IPS DF 6.9 (cell line): ENCODE measurements around the gene F10.
"Not testable (repeated sequence)": the region's sequence is repeated elsewhere in the genome, so short reads cannot be mapped to it uniquely, and the experiment has no call there.

Experiments used
- DNase-seq: peaks from one replicate; pipeline ENCODE4 v3.0.0-alpha.2; 2013; ENCODE audit warnings: low read depth, low spot score
- H3K27ac ChIP-seq: one replicate; pipeline ENCODE4 v1.5.1; 2013; ENCODE audit warnings: low read length, control low read depth
- H3K27me3 ChIP-seq: 2 replicates; pipeline ENCODE4 v1.6.1; 2013; ENCODE audit warnings: mild to moderate bottlenecking, low read length; ENCODE audit not compliant: control insufficient read depth, insufficient read depth
- H3K36me3 ChIP-seq: 2 replicates; pipeline ENCODE4 v1.6.1; 2013; ENCODE audit warnings: low read length; ENCODE audit not compliant: control insufficient read depth, insufficient read depth
- H3K4me1 ChIP-seq: 2 replicates; pipeline ENCODE4 v1.6.1; 2013; ENCODE audit warnings: low read length; ENCODE audit not compliant: control insufficient read depth, insufficient read depth
- H3K4me3 ChIP-seq: 2 replicates; pipeline ENCODE4 v1.5.1; 2013; ENCODE audit warnings: mild to moderate bottlenecking, low read length
- H3K9me3 ChIP-seq: 2 replicates; pipeline ENCODE4 v1.6.1; 2013; ENCODE audit warnings: low read length, inconsistent platforms; ENCODE audit not compliant: control insufficient read depth, insufficient read depth
- WGBS: extraction: QIAGEN DNeasy Blood & Tissue Kit; methylation state at CpG from one replicate; pipeline ENCODE4 v1.1.7; 2013; ENCODE audit warnings: mixed read lengths, missing lambda C conversion rate; ENCODE audit not compliant: insufficient read length, insufficient coverage; 5-methylcytosine and 5-hydroxymethylcytosine counted together

F10 gene

DNA sequence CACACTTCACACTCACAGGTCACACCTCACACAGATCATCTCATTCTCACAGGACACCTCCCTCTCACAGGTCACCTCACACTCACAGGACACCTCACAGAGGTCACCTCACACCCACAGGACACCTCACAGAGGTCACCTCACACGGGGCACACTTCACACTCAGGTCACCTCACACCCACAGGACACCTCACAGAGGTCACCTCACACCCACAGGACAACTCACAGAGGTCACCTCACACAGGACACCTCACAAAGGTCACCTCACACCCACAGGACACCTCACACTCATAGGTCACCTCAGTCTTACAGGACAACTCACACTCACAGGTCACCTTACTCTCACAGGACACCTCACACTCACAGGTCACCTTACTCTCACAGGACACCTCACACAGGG lies 10.1 kb upstream of the F10 start:
- not testable (repeated sequence) for DNase-seq, H3K36me3 ChIP-seq, H3K4me1 ChIP-seq, H3K4me3 ChIP-seq, H3K9me3 ChIP-seq, H3K27ac ChIP-seq
- peaks cover 26% of the 10 kb centered on the region; the same call in 1 of the 2 replicates for H3K27me3 ChIP-seq
- whole genome bisulfite sequencing, result no CpG with 5 or more reads among the region's 1 CpG

DNA sequence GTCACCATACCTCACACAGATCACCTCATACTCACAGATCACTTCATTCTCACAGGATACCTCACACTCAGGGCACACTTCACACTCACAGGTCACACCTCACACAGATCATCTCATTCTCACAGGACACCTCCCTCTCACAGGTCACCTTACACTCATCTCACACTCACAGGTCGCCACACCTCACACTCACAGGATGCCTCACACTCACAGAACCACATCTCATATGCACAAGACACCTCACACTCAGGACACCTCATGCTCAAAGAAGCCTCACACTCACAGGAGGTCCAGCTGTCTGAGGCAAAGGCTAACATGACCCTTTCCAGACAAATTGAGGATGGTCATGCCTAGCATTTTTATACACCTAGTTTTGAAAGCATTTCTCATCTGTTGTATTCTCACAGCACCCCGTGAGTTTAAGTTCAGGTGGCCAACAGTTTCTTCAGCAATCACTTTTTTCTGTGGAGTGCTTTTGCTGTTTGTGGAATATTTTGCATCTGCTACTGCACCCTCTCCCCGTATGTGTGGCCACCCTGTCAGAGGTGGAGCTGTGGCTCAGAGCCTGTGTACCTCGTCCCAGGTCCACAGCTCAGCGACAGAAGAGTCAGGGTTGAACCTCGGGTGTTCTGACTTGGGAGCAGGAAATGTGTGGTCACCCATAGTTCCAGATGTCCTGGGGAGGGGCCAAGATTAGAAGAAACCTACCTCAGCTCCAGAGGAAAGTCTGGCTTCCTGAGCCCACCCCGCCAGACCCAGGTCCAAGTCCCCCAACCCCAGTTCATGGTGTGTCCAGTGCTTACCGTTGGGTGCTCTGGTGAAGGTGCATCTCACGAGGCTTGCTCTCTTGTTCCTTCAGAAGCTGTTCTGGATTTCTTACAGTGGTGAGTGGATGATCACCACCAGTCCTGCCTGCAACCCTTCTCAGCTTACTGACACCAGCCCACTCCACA lies 9.4 kb upstream of the F10 start:
- H3K36me3 ChIP-seq, result peaks cover 3% of the 10 kb centered on the region; the same call in 1 of the 2 replicates
- no peak overlapping the region for H3K27ac ChIP-seq
- H3K4me1 ChIP-seq, result peaks cover 5% of the 10 kb centered on the region; the same call in 1 of the 2 replicates
- H3K9me3 ChIP-seq, result no peaks in the 10 kb centered on the region
- peaks cover 26% of the 10 kb centered on the region; the same call in 1 of the 2 replicates for H3K27me3 ChIP-seq
- no peak for DNase-seq
- no peak overlapping the region for H3K4me3 ChIP-seq
- no CpG with 5 or more reads among the region's 9 CpGs for WGBS

DNA sequence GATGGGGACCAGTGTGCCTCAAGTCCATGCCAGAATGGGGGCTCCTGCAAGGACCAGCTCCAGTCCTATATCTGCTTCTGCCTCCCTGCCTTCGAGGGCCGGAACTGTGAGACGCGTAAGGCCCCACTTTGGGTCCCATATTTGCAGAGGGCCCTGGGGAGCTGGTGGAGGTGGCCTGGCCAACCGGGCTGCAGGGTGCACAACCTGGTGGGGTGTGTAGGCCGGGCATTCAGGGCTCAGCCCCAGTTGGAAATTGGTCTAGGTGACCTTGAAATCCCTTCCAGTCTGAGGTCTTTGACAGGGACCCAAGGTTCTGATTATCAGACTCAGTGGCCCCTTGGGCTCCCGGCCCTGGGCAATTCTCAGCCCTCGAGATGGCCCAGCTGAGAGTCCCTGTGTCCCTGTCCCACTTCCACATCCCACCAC lies 8.7 kb upstream of the F10 start:
- Histone ChIP-seq H3K4me3 (no peak overlapping the region), H3K36me3 (peaks cover 3% of the 10 kb centered on the region; the same call in 1 of the 2 replicates), H3K27ac (no peak overlapping the region), H3K4me1 (peaks cover 5% of the 10 kb centered on the region; the same call in 1 of the 2 replicates), H3K27me3 (peaks cover 26% of the 10 kb centered on the region; the same call in 1 of the 2 replicates), H3K9me3 (no peaks in the 10 kb centered on the region)
- WGBS, result no CpG with 5 or more reads among the region's 8 CpGs
- no peak for DNase-seq

DNA sequence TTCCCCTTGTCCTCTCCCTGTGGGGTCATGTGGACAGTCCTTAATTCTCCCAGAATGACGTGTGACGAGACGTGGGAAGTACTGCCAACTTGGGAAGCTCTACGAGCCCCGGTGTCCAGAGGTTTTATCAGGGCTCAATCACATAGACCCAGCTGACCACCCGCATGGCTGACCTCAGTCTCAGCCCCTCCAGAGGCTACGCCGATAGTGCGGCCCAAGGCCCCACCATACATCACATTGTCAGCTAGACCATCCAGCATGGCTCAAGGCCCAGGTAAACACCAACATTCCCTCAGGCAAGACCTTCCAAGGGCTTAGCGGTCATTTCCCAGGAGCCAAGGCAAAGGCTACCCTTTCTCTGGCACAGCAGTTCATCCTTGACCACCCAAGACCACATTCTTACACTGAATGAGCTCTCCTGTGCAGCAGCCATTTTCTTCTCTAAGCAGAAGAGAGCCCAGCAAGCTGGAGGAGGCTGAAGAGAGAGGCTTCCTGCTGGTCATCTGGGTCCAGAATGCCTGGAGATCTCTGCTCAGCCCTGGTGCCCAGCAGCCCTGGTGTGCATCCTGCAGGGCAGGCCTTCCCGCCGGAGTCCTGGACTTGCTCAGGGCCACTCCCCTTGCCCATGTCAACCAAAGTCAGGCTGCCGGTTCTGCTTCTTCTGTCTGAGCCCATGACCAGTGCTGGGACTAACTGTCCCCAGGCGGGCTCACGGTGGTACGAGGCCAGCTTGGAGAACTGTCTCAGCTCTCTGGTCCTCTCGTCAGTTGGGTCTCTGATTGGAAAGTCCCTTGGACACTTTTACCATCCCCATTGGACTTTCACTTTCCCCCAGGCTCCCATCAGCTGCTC lies 7.9 kb upstream of the F10 start:
- Histone ChIP-seq H3K9me3 (no peaks in the 10 kb centered on the region), H3K27me3 (peaks cover 18% of the 10 kb centered on the region; the same call in 1 of the 2 replicates), H3K27ac (no peak overlapping the region), H3K4me3 (no peak overlapping the region), H3K4me1 (peaks cover 3% of the 10 kb centered on the region; the same call in 1 of the 2 replicates), H3K36me3 (peaks cover 3% of the 10 kb centered on the region; the same call in 1 of the 2 replicates)
- no CpG with 5 or more reads among the region's 17 CpGs for WGBS
- no peak for DNase-seq

DNA sequence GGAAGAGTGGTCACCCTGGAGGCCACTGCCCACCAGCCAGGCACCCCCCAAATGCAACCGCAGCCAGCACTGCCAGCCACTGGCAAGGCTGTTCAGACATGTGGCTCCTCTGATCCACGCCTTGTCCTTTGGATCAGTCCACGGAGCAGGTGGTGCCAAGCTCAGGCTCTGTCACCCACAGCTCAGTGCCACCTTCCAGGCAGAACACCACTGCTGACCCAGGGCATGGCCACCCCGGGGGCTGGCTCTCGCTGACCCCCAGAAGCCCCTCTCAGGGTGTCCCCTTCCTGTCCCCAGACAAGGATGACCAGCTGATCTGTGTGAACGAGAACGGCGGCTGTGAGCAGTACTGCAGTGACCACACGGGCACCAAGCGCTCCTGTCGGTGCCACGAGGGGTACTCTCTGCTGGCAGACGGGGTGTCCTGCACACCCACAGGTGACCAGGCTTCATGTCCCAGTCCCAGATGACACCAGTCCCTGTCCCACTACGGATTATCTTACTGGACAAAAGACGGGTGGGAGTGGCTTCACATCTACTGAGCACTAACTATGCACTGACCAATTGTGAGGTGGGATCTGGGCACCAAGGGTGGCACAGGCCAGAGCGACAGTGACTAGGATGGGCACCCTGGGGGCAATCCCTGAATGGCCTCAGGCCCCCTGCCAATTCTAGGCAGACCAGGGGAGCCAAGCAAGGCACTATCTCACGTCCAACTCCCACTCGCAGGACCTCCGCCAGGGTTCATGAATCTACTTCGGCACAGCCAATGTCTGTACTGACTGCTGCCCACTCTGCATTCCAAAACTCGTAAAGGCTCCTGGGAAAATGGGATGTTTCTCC lies 7.0 kb upstream of the F10 start:
- peaks cover 10% of the 10 kb centered on the region; the same call in 1 of the 2 replicates for H3K27me3 ChIP-seq
- no CpG with 5 or more reads among the region's 21 CpGs for WGBS
- no peak overlapping the region for H3K4me3 ChIP-seq
- H3K36me3 ChIP-seq, result peaks cover 3% of the 10 kb centered on the region; the same call in 1 of the 2 replicates
- no peaks in the 10 kb centered on the region for H3K4me1 ChIP-seq
- no peak overlapping the region for H3K27ac ChIP-seq
- DNase-seq, result no peak
- H3K9me3 ChIP-seq, result no peaks in the 10 kb centered on the region

DNA sequence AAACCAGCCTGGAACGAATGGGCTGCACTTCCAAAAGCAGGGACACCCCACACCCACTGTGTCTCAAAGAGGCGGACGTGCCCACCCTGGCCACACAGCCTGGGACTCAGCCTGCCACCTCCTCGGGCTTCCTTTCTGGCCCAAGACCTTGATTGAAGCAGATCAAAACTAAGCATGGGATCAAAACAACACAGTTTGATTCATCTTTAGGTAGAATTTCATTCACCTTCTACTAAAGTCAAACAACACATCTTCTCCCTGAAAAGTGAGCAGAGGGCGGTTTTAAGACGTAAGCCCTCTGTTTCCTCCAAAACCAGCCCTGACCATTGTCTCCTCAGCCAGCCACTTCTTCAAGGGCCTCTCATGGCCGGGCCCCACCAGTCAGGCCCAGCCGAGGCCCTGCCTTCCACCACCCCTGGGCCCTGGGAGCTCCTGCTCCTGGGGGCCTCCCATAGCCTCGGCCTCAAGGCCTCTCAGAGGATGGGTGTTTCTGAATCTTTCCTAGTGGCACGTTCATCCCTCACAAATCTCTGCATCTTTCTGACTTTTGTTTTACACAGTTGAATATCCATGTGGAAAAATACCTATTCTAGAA lies 6.3 kb upstream of the F10 start:
- H3K27ac ChIP-seq, result no peak overlapping the region
- peaks cover 4% of the 10 kb centered on the region; the same call in 1 of the 2 replicates for H3K27me3 ChIP-seq
- H3K9me3 ChIP-seq, result no peaks in the 10 kb centered on the region
- H3K4me1 ChIP-seq, result no peaks in the 10 kb centered on the region
- H3K4me3 ChIP-seq, result no peak overlapping the region
- no peak for DNase-seq
- WGBS, result no CpG with 5 or more reads among the region's 10 CpGs
- peaks cover 3% of the 10 kb centered on the region; the same call in 1 of the 2 replicates for H3K36me3 ChIP-seq

DNA sequence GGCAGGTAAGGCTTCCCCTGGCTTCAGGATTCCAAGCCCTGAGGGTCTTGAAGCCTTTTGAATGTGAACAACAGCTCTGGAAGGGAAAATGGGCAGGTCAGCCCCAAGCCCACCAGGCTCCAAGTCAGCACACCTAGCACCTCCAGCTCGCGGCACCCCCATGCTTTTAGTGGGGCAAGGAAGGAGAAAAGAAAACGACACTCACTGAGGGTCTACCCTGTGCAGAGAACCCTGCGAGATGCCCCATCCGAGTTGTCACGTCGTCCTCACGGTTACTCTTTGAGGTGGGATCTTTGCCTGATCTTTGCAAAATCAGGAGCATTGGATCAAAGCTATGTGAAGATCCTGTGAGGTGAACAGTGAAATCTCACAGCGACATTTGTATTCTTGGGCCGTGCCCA lies 5.7 kb upstream of the F10 start:
- Histone ChIP-seq H3K4me3 (no peak overlapping the region), H3K4me1 (no peaks in the 10 kb centered on the region), H3K36me3 (peaks cover 3% of the 10 kb centered on the region; the same call in 1 of the 2 replicates), H3K27me3 (peaks cover 2% of the 10 kb centered on the region; the same call in 1 of the 2 replicates), H3K9me3 (no peaks in the 10 kb centered on the region), H3K27ac (no peak overlapping the region)
- WGBS, result no CpG with 5 or more reads among the region's 10 CpGs
- no peak for DNase-seq

DNA sequence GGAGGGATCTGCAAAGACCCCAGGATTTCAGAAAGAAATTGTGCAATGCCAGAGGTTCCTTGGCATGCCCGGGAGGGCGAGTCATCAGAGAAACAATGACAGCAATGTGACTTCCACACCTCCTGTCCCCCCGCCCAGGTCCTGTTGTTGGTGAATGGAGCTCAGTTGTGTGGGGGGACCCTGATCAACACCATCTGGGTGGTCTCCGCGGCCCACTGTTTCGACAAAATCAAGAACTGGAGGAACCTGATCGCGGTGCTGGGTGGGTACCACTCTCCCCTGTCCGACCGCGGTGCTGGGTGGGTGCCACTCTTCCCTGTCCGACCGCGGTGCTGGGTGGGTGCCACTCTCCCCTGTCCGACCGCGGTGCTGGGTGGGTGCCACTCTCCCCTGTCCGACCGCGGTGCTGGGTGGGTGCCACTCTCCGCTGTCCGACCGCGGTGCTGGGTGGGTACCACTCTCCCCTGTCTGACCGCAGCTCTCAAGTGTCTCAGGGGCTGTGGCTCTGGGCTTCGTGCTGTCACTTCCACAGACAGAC lies 5.2 kb upstream of the F10 start:
- peaks cover 3% of the 10 kb centered on the region; the same call in 1 of the 2 replicates for H3K36me3 ChIP-seq
- no peak for DNase-seq
- H3K27ac ChIP-seq, result no peak overlapping the region
- no peaks in the 10 kb centered on the region for H3K9me3 ChIP-seq
- WGBS, result no CpG with 5 or more reads among the region's 26 CpGs
- no peak overlapping the region for H3K4me3 ChIP-seq
- no peaks in the 10 kb centered on the region for H3K4me1 ChIP-seq
- H3K27me3 ChIP-seq, result peaks cover 2% of the 10 kb centered on the region; the same call in 1 of the 2 replicates

DNA sequence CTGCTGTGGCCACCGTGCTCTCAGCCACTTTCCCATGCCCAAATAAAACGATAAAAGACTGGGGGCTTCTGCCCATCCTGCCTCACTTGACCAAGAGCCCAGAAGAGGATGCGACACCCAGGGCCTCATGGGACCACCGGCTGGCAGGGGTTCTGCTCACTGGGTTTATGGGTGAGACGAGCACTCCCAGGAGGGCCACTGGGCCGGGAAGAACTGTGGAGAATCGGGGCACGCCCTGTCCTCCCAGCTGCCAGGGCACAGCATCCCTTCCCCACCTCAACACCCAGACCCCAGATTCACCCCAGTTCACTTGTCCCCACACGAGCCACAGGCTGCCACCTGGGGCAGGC lies 4.7 kb upstream of the F10 start:
- H3K36me3 ChIP-seq, result peaks cover 3% of the 10 kb centered on the region; the same call in 1 of the 2 replicates
- no peaks in the 10 kb centered on the region for H3K9me3 ChIP-seq
- no peak overlapping the region for H3K27ac ChIP-seq
- peaks cover 2% of the 10 kb centered on the region; the same call in 1 of the 2 replicates for H3K4me1 ChIP-seq
- WGBS, result no CpG with 5 or more reads among the region's 9 CpGs
- H3K27me3 ChIP-seq, result peaks cover 1% of the 10 kb centered on the region; the same call in 1 of the 2 replicates
- DNase-seq, result no peak
- H3K4me3 ChIP-seq, result no peak overlapping the region
